Large intestine (tissue), 3 donors: ENCODE results near the gene ARHGAP33. TPM values are rescaled to one million over a fixed set of nuclear protein-coding genes. Genes with fewer than 3 reads are reported as not detected.

Experiments used
- DNase-seq, 2 donors: peaks; one replicate each; pipeline versions ENCODE4 v3.0.0 to v3.0.0-alpha.2; 2013
- H3K27ac ChIP-seq: one replicate; pipeline ENCODE4 v1.5.1; 2013; ENCODE audit warnings: low read length
- H3K27me3 ChIP-seq: 2 replicates; pipeline ENCODE4 v1.6.1; 2013; ENCODE audit warnings: low read length; ENCODE audit not compliant: control insufficient read depth, insufficient read depth
- H3K36me3 ChIP-seq: 2 replicates; pipeline ENCODE4 v1.6.1; 2013; ENCODE audit warnings: low read length; ENCODE audit not compliant: control insufficient read depth, insufficient read depth
- H3K4me1 ChIP-seq: one replicate; pipeline ENCODE4 v1.6.1; 2013; ENCODE audit warnings: low read length; ENCODE audit not compliant: control insufficient read depth, insufficient read depth
- H3K4me3 ChIP-seq: one replicate; pipeline ENCODE4 v1.5.1; 2013; ENCODE audit warnings: low read length
- H3K9me3 ChIP-seq: one replicate; pipeline ENCODE4 v1.6.1; 2013; ENCODE audit warnings: mild to moderate bottlenecking, low read depth, low read length, moderate library complexity; ENCODE audit not compliant: control insufficient read depth
- WGBS: methylation state at CpG from one replicate; pipeline ENCODE4 v1.1.5; 2013; ENCODE audit warnings: low lambda C conversion rate; ENCODE audit not compliant: insufficient coverage; 5-methylcytosine and 5-hydroxymethylcytosine counted together
- polyA plus RNA-seq: library from polyadenylated mRNA; unstranded; fragments of 120-200 nt; gene quantifications from one replicate; pipeline ENCODE4 v1.2.1, GENCODE V29; 2013

Gene ARHGAP33
- polyA plus RNA-seq, 1 donor: 22.2 TPM

- Histone ChIP-seq H3K27ac (no peak overlapping the region), H3K4me1 (no peaks in the 10 kb centered on the region), H3K36me3 (peaks cover 95% of the 10 kb centered on the region), H3K9me3 (no peaks in the 10 kb centered on the region), H3K27me3 (no peaks in the 10 kb centered on the region), H3K4me3 (no peak overlapping the region)
- WGBS: no CpG with 5 or more reads among the region's 25 CpGs
- DNase-seq: no peak
Measured at GRCh38 chr19:35732540-35733179, 42.7 kb upstream of the ARHGAP33 start.

- no peak overlapping the region for H3K27ac ChIP-seq
- DNase-seq: no peak
- no peaks in the 10 kb centered on the region for H3K9me3 ChIP-seq
- H3K4me1 ChIP-seq: no peaks in the 10 kb centered on the region
- peaks cover 94% of the 10 kb centered on the region for H3K36me3 ChIP-seq
- H3K4me3 ChIP-seq: no peak overlapping the region
- H3K27me3 ChIP-seq: no peaks in the 10 kb centered on the region
- WGBS: no CpG with 5 or more reads among the region's 35 CpGs
Measured at GRCh38 chr19:35733180-35734125, 41.9 kb upstream of the ARHGAP33 start.

GRCh38 chr19:35734273-35734672 lies 41.1 kb upstream of the ARHGAP33 start:
- H3K36me3 ChIP-seq: peaks cover 94% of the 10 kb centered on the region
- H3K4me3 ChIP-seq: no peak overlapping the region
- WGBS: no CpG with 5 or more reads among the region's 8 CpGs

GRCh38 chr19:35734889-35735288 lies 40.5 kb upstream of the ARHGAP33 start:
- Histone ChIP-seq H3K27ac (no peak overlapping the region), H3K4me3 (no peak overlapping the region), H3K36me3 (peaks cover 88% of the 10 kb centered on the region), H3K9me3 (no peaks in the 10 kb centered on the region), H3K4me1 (peaks cover 2% of the 10 kb centered on the region), H3K27me3 (no peaks in the 10 kb centered on the region)
- no peak for DNase-seq
- WGBS: no CpG with 5 or more reads among the region's 5 CpGs

More at GRCh38 chr19:35734273-35734672, 41.1 kb upstream of the ARHGAP33 start:
- no peak overlapping the region for H3K27ac ChIP-seq
- no peaks in the 10 kb centered on the region for H3K9me3 ChIP-seq
- H3K27me3 ChIP-seq: no peaks in the 10 kb centered on the region
- DNase-seq: no peak
- H3K4me1 ChIP-seq: no peaks in the 10 kb centered on the region

GRCh38 chr19:35736913-35737886 lies 38.2 kb upstream of the ARHGAP33 start:
- H3K27ac ChIP-seq: no peak overlapping the region
- no peaks in the 10 kb centered on the region for H3K27me3 ChIP-seq
- peaks cover 67% of the 10 kb centered on the region for H3K36me3 ChIP-seq
- WGBS: no CpG with 5 or more reads among the region's 22 CpGs
- H3K4me1 ChIP-seq: peaks cover 10% of the 10 kb centered on the region
- no peak for DNase-seq
- H3K4me3 ChIP-seq: no peak overlapping the region
- H3K9me3 ChIP-seq: no peaks in the 10 kb centered on the region

GRCh38 chr19:35738021-35738886 lies 37.1 kb upstream of the ARHGAP33 start:
- no peak overlapping the region for H3K4me3 ChIP-seq
- no peaks in the 10 kb centered on the region for H3K27me3 ChIP-seq
- H3K36me3 ChIP-seq: peaks cover 60% of the 10 kb centered on the region
- H3K27ac ChIP-seq: no peak overlapping the region
- H3K9me3 ChIP-seq: no peaks in the 10 kb centered on the region
- H3K4me1 ChIP-seq: peaks cover 10% of the 10 kb centered on the region
- no peak for DNase-seq
- WGBS: 100% methylated on average over 5 of the region's 37 CpGs

- no CpG with 5 or more reads among the region's 2 CpGs for WGBS
- Histone ChIP-seq H3K9me3 (no peaks in the 10 kb centered on the region), H3K4me1 (peaks cover 10% of the 10 kb centered on the region), H3K4me3 (no peak overlapping the region), H3K27me3 (no peaks in the 10 kb centered on the region), H3K36me3 (peaks cover 54% of the 10 kb centered on the region), H3K27ac (no peak overlapping the region)
- no peak for DNase-seq
Measured at GRCh38 chr19:35738887-35739229, 36.5 kb upstream of the ARHGAP33 start.

GRCh38 chr19:35739275-35740107 lies 35.9 kb upstream of the ARHGAP33 start:
- no CpG with 5 or more reads among the region's 29 CpGs for WGBS
- Histone ChIP-seq H3K9me3 (no peaks in the 10 kb centered on the region), H3K4me1 (peaks cover 15% of the 10 kb centered on the region), H3K27ac (no peak overlapping the region), H3K27me3 (no peaks in the 10 kb centered on the region), H3K36me3 (peaks cover 47% of the 10 kb centered on the region), H3K4me3 (peak overlapping the region; percentile 72)
- DNase-seq: no peak

GRCh38 chr19:35740108-35740422 lies 35.3 kb upstream of the ARHGAP33 start:
- Histone ChIP-seq H3K36me3 (peaks cover 42% of the 10 kb centered on the region), H3K27me3 (no peaks in the 10 kb centered on the region), H3K27ac (no peak overlapping the region), H3K9me3 (no peaks in the 10 kb centered on the region), H3K4me1 (peaks cover 17% of the 10 kb centered on the region), H3K4me3 (peak overlapping the region; percentile 72)
- no peak for DNase-seq
- WGBS: no CpG with 5 or more reads among the region's 16 CpGs
